HFF-Myc (cell line): ENCODE results near the gene SAFB.

Experiments
- DNase-seq: peaks from one replicate; pipeline ENCODE4 v3.0.0-alpha.2; 2011; ENCODE audit warnings: low read depth; ENCODE audit errors: extremely low read depth
- H3K4me3 ChIP-seq: replicated peaks from 2 replicates; pipeline ENCODE4 v1.5.1; 2011; ENCODE audit warnings: low read depth, mild to moderate bottlenecking, control low read depth, low read length
- TF ChIP-seq, protein P1 (sequence below): IDR thresholded peaks from 2 replicates; pipeline ENCODE4 v1.5.1; 2012; ENCODE audit warnings: mild to moderate bottlenecking, low read depth, low read length, control low read depth; ENCODE audit errors: missing control alignments

Gene SAFB

DNA sequence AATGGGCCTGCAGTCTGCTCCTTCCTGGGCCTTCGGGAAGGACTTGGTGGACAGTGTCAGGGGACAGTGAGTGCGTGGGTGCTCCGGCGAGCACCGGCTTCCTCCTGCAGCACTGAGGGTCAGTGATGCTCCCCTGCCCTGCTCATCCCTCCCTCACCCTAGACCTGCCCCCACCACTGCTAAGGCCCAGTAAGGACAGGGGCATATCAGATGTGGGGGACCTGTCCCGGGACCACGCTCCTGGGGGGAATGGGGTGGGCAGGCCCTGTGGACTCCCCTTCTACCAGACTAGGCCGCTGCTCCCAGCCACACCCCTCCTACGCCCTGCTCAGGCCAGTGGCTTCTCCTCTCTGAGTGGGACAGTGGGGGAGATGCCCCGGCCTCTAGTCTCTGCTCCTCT, 54.3 kb downstream of the SAFB start:
- no peak overlapping the region for H3K4me3 ChIP-seq
- TF ChIP-seq, protein P1, sequence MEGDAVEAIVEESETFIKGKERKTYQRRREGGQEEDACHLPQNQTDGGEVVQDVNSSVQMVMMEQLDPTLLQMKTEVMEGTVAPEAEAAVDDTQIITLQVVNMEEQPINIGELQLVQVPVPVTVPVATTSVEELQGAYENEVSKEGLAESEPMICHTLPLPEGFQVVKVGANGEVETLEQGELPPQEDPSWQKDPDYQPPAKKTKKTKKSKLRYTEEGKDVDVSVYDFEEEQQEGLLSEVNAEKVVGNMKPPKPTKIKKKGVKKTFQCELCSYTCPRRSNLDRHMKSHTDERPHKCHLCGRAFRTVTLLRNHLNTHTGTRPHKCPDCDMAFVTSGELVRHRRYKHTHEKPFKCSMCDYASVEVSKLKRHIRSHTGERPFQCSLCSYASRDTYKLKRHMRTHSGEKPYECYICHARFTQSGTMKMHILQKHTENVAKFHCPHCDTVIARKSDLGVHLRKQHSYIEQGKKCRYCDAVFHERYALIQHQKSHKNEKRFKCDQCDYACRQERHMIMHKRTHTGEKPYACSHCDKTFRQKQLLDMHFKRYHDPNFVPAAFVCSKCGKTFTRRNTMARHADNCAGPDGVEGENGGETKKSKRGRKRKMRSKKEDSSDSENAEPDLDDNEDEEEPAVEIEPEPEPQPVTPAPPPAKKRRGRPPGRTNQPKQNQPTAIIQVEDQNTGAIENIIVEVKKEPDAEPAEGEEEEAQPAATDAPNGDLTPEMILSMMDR = no peak
- no peak for DNase-seq

DNA sequence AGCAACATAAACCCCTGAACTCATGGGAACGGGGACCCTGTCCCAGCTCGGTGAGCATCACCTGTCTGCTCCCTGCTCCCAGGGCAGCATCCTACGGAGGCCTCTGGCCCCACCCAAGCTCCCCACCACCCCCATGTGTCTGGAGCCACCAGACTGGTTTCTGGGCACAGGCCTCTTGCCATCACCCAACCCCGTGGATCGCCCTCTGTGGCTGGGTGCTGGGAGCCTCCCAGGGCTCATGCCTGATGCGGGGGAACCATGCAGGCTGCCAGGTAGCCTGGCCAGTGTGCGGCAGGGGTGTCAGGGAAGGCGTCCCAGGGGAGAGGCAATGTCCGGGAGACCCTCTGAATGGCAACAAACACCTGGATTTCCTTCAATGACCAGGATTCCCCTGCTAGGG, 54.7 kb downstream of the SAFB start:
- H3K4me3 ChIP-seq = no peak overlapping the region
- TF ChIP-seq, protein P1 = no peak
- no peak for DNase-seq

DNA sequence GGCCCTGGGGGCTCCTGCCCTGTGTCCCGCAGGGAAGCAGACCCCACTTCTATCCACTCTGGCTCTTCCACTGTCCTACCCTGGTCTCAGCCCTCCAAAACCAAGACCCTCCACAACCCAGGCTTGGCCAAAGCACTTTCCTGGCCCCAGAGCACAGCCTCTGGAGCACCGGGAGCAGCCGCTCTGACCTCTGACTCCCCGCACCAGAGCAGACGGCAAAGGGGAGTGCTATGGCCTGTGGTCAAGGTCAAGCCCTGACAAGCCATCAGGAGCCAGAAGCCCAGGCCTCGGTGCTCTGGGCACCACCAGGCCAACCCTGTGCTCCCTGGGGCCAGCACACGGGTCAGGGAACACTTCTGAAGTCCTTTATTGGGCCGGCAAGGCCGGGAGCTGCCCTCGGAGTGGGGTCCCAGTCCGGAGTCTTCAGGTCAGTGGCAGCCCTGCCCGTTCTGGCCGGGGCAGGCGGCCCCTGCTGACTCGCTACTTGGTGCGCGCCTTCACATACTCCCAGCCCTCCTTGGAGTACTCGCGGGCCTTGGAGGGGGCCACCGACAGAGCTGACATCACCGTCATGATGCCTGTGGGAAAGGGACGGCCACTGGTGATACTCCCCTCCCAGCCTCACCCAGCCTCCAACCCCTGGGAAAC, 55.3 kb downstream of the SAFB start:
- DNase-seq = no peak
- H3K4me3 ChIP-seq = no peak overlapping the region
- TF ChIP-seq, protein P1 = no peak

DNA sequence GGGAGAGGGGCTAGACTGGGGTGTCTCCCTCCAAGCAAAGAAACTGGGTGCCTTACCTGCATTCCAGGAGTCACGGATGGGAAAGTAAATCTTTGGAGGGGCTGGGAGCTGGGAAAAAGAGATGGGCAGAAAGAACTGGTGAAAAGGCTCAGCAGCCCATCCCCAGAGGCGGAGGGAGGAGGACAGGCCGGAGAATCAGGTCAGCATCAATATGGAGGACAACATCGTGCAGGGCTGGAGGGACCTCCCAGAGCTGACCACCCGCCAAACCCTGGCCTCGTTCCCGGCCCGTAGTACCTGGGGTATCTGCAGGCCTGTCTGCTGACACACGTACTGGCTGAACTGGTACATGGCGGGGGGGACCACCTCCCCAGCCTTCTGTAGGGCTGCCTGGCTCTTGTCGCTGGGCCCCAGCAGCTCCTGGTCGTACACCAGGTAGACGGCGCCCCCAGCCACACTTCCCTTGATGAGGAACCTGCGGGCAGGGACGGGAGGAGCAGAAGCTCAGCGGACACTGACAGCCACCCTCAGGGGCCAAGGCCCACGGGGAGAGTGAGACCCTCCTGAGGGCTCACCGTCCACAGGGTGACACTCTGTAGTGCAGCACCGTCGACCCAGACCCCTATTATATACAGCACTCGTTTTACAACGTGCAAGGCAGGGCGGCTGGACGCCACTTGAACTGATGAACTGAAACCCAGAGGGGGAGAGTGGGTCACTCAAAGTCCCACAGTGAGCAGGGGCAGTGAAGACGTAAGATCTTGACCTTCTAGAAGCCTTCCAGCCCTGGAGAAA, 56.6 kb downstream of the SAFB start:
- peak overlapping the region; percentile 99 for H3K4me3 ChIP-seq
- TF ChIP-seq, protein P1 = no peak

DNA sequence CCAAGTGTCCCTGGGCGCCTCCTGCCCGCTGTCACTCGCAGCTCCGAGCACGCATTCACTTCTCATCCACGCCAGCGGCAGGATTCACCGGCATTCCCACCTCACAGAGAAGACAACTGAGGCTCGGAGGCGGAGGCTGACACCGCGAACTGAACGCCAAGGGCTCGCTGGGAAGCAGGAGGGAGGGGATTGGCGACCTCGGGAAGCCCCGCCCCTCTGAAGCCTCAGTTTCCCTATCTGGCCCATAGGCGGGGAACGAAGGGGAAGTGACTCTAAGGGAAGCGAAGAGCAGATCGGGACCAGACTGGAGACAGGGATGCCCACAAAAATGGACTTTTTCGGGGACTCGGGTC, 57.2 kb downstream of the SAFB start:
- no peak for DNase-seq

More for the DNA sequence above, 56.6 kb downstream of the SAFB start:
- DNase-seq = no peak

DNA sequence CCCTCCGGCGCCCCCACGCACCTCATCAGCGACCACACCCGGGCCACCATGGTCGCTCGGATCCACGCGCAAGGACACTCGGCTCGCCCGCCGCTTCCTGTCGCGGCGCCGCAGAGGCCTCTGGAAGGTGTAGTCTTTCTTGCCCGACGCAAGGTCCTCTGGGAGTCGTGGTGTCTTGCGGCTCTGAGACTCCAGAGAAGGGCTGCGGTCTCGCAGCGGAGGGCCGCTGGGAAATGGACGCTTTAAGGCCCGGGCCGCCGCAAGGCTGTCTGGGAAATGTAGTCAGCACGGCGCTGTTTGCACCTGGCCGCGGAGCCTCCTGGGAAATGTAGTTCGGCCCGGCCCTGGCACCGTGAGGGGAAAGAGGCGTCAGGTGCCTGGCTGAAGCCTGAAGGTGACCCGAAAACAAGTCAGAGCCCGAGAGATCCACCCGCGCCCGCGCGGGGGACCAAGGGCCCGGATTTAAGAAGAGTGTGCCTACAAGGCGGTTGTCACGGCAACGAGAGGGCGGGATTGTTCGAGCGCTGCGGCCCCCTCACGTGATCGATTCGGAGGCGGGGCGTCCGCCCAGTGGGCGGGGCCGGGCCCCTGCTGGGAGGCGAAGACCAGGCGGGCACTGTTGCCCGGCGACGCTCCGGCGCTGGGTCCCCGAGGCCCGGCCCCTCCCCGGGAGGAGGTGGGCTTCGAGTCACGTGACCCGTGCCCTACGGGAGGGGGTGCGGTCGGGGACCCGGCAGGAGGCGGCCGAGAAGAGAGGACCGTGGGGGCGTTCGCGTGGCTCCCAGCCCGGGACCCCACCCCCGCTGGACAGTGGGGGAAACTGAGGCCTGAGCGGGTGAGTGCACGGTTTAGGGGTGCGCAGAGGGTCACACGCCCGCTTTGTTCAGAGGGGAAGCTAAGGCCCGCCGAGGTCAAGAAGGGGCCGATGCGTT, 57.8 kb downstream of the SAFB start, which contains the start of the genes HSD11B1L and MICOS13:
TSS of gene HSD11B1L (plus strand) at position 591 of the 932 bp plus-strand sequence. CDS start 3,806 bp downstream, outside the sequence.
TSS of gene MICOS13 (minus strand) at position 80 of the 932 bp plus-strand sequence. CDS start at position 50, 30 bp downstream.
- DNase-seq = peak; percentile 95
- peak within 1 kb of the TSS; percentile 99 for H3K4me3 ChIP-seq
- TF ChIP-seq, protein P1 = no peak

More for the DNA sequence above, 57.2 kb downstream of the SAFB start:
- TF ChIP-seq, protein P1 = no peak
- peak overlapping the region; percentile 99 for H3K4me3 ChIP-seq
